Measurements from ENCODE around the gene ACOT13. TPM values are rescaled to one million over a fixed set of nuclear protein-coding genes. Genes with fewer than 3 reads are reported as not detected.
"Not testable (repeated sequence)": the region's sequence is repeated elsewhere in the genome, so short reads cannot be mapped to it uniquely, and the experiment has no call there.

The ACOT13 gene
- total RNA-seq, 1 donor from 2014 or later: 11.1 TPM

- TF ChIP-seq CTCF (IDR thresholded peaks at IDR 0.05; ENCODE audit: insufficient read depth, low read length, severe bottlenecking): no peak
- H3K36me3 ChIP-seq (ENCODE audit: control insufficient read depth, insufficient read depth, low read length): no peaks in the 10 kb centered on the region
- DNase-seq (ENCODE audit: low read depth) (no peak), FAIRE-seq (no peak)
- H3K27me3 ChIP-seq (ENCODE audit: control insufficient read depth, insufficient read depth, low read length): no peaks in the 10 kb centered on the region
- H3K4me3 ChIP-seq (ENCODE audit: low read depth, low read length): no peak overlapping the region
Measured at GRCh38 chr6:24631671-24632070, 35.2 kb upstream of the ACOT13 start.

GRCh38 chr6:24632573-24632972 is 34.3 kb upstream of the ACOT13 start:
- H3K27me3 ChIP-seq (ENCODE audit: control insufficient read depth, insufficient read depth, low read length): no peaks in the 10 kb centered on the region
- no peak for FAIRE-seq
- DNase-seq (ENCODE audit: low read depth): no peak
- no peaks in the 10 kb centered on the region for H3K36me3 ChIP-seq (ENCODE audit: control insufficient read depth, insufficient read depth, low read length)
- no peak for TF ChIP-seq CTCF (IDR thresholded peaks at IDR 0.05; ENCODE audit: insufficient read depth, low read length, severe bottlenecking)
- no peak overlapping the region for H3K4me3 ChIP-seq (ENCODE audit: low read depth, low read length)

GRCh38 chr6:24636681-24637080 is 30.2 kb upstream of the ACOT13 start:
- DNase-seq (ENCODE audit: low read depth) (no peak), FAIRE-seq (no peak)
- H3K27me3 ChIP-seq (ENCODE audit: control insufficient read depth, insufficient read depth, low read length): no peaks in the 10 kb centered on the region
- no peak for TF ChIP-seq CTCF (IDR thresholded peaks at IDR 0.05; ENCODE audit: insufficient read depth, low read length, severe bottlenecking)
- H3K36me3 ChIP-seq (ENCODE audit: control insufficient read depth, insufficient read depth, low read length): no peaks in the 10 kb centered on the region
- no peak overlapping the region for H3K4me3 ChIP-seq (ENCODE audit: low read depth, low read length)

GRCh38 chr6:24640166-24640565 is 26.7 kb upstream of the ACOT13 start:
- Histone ChIP-seq H3K36me3 (ENCODE audit: control insufficient read depth, insufficient read depth, low read length) (no peaks in the 10 kb centered on the region), H3K4me3 (ENCODE audit: low read depth, low read length) (no peak overlapping the region), H3K27me3 (ENCODE audit: control insufficient read depth, insufficient read depth, low read length) (peaks cover 4% of the 10 kb centered on the region)
- DNase-seq (ENCODE audit: low read depth): no peak
- no peak for FAIRE-seq
- TF ChIP-seq CTCF (IDR thresholded peaks at IDR 0.05; ENCODE audit: insufficient read depth, low read length, severe bottlenecking): no peak

GRCh38 chr6:24640631-24641030 is 26.2 kb upstream of the ACOT13 start:
- H3K4me3 ChIP-seq (ENCODE audit: low read depth, low read length); FAIRE-seq; H3K36me3 ChIP-seq (ENCODE audit: control insufficient read depth, insufficient read depth, low read length); H3K27me3 ChIP-seq (ENCODE audit: control insufficient read depth, insufficient read depth, low read length); DNase-seq (ENCODE audit: low read depth): not testable (repeated sequence)

GRCh38 chr6:24642061-24642460 is 24.8 kb upstream of the ACOT13 start:
- no peak for FAIRE-seq
- H3K4me3 ChIP-seq (ENCODE audit: low read depth, low read length): no peak overlapping the region
- H3K36me3 ChIP-seq (ENCODE audit: control insufficient read depth, insufficient read depth, low read length): no peaks in the 10 kb centered on the region
- TF ChIP-seq CTCF (IDR thresholded peaks at IDR 0.05; ENCODE audit: insufficient read depth, low read length, severe bottlenecking): no peak
- H3K27me3 ChIP-seq (ENCODE audit: control insufficient read depth, insufficient read depth, low read length): peaks cover 4% of the 10 kb centered on the region
- DNase-seq (ENCODE audit: low read depth): no peak

All from bronchial epithelial cell (primary cell).